PFSK-1 (cell line): ENCODE measurements around the gene GATA3.

ENCODE experiments used
- FOXP2 ChIP-seq: optimal IDR thresholded peaks from 2 replicates; pipeline ENCODE3; 2011; ENCODE audit warnings: borderline replicate concordance, control low read depth, inconsistent platforms; ENCODE audit not compliant: insufficient read depth; ENCODE audit errors: extremely low read length, extremely low read depth
- POLR2AphosphoS5 ChIP-seq: IDR thresholded peaks from 2 replicates; pipeline ENCODE4 v1.6.1; 2012; ENCODE audit warnings: low read depth, mild to moderate bottlenecking, control low read depth, low read length, moderate library complexity
- SIN3A ChIP-seq: IDR thresholded peaks from 2 replicates; pipeline ENCODE4 v1.6.1; 2012; ENCODE audit warnings: mild to moderate bottlenecking, low read length, moderate library complexity, borderline replicate concordance; ENCODE audit not compliant: insufficient read depth
- TAF1 ChIP-seq: IDR thresholded peaks from 2 replicates; pipeline ENCODE4 v1.6.1; 2012; ENCODE audit warnings: low read length, control low read depth, borderline replicate concordance; ENCODE audit not compliant: insufficient read depth
- TF ChIP-seq, protein P1 (sequence below), 2 experiments: IDR thresholded peaks; 2 replicates each; pipeline versions ENCODE4 v1.6.1 to v1.8.0; 2011 to 2012; ENCODE audit warnings: low read depth in 2 of 2, low read length in 2 of 2, control low read depth in 1 of 2, inconsistent platforms in 1 of 2, mild to moderate bottlenecking in 1 of 2, moderate library complexity in 1 of 2; ENCODE audit not compliant: insufficient read depth in 1 of 2

Gene GATA3

DNA sequence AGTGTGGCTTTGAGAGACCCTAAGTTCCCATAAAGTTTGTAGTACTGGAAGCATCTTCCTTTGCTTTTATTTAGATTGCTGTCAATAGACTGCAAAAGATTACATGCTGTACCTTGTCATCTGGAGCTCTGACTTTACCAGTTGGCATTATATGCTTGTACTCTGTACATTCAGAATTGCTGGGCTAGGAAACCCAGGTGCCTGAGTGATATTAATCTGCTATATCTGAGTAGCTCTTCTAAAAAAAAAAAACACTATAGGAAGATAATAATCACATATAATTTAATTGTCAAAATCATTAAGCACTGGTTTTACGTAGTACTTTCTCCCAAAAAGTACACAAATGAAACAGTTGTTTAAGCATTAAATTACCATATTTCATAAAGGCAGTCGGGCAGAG lies 12.3 kb downstream of the GATA3 start:
- TF ChIP-seq SIN3A (no peak), FOXP2 (no peak), POLR2AphosphoS5 (no peak), TAF1 (no peak)
- TF ChIP-seq, protein P1, sequence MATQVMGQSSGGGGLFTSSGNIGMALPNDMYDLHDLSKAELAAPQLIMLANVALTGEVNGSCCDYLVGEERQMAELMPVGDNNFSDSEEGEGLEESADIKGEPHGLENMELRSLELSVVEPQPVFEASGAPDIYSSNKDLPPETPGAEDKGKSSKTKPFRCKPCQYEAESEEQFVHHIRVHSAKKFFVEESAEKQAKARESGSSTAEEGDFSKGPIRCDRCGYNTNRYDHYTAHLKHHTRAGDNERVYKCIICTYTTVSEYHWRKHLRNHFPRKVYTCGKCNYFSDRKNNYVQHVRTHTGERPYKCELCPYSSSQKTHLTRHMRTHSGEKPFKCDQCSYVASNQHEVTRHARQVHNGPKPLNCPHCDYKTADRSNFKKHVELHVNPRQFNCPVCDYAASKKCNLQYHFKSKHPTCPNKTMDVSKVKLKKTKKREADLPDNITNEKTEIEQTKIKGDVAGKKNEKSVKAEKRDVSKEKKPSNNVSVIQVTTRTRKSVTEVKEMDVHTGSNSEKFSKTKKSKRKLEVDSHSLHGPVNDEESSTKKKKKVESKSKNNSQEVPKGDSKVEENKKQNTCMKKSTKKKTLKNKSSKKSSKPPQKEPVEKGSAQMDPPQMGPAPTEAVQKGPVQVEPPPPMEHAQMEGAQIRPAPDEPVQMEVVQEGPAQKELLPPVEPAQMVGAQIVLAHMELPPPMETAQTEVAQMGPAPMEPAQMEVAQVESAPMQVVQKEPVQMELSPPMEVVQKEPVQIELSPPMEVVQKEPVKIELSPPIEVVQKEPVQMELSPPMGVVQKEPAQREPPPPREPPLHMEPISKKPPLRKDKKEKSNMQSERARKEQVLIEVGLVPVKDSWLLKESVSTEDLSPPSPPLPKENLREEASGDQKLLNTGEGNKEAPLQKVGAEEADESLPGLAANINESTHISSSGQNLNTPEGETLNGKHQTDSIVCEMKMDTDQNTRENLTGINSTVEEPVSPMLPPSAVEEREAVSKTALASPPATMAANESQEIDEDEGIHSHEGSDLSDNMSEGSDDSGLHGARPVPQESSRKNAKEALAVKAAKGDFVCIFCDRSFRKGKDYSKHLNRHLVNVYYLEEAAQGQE (IDR thresholded peaks at IDR 0.05; ENCODE audit: insufficient read depth in 1 of 2, low read depth in 2 of 2, low read length in 2 of 2) = no peak

DNA sequence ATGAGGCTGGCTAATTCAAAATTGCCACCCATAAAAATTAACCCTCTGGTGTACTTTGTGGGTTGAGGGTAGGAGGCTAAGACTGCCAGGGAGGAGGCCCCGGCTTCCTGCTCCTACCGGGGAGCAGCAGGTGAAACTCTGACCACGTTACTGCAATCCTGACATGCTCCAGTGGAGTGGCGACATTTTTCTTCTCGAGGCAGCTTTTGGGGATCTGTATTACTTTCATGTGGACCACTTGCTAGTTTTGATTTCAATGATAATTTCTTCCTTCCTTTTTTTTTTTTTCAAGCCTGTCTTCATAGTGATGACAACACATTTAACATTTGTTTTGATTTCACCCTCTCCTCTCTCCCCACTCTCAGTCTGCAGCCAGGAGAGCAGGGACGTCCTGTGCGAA lies 14.6 kb downstream of the GATA3 start:
- TF ChIP-seq POLR2AphosphoS5 = no peak
- no peak for TF ChIP-seq FOXP2
- no peak for TF ChIP-seq SIN3A
- TF ChIP-seq, protein P1 (IDR thresholded peaks at IDR 0.05; ENCODE audit: insufficient read depth in 1 of 2, low read depth in 2 of 2, low read length in 2 of 2) = no peak
- TF ChIP-seq TAF1 = no peak

DNA sequence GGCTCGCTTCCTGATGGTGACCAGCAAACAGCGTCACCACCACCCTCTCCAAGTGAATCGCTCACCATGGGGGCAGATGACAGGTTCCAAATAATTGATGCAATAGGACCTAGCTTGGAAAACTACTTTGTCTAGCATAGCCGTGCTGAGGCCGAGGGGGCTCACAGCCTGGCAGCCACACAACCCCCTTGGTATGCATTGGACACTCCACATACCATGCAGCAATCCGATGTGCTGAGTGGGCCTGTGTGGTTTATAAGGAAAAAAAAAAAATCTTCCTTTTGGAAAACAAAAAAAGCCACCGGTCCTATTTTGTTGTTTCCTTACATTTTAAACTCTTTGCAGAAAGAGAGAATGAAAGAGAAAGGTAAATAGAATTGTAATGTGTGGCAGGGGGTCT lies 15.1 kb downstream of the GATA3 start:
- TF ChIP-seq POLR2AphosphoS5 = no peak
- no peak for TF ChIP-seq FOXP2
- TF ChIP-seq SIN3A = no peak
- TF ChIP-seq, protein P1 (IDR thresholded peaks at IDR 0.05; ENCODE audit: insufficient read depth in 1 of 2, low read depth in 2 of 2, low read length in 2 of 2) = no peak
- no peak for TF ChIP-seq TAF1

DNA sequence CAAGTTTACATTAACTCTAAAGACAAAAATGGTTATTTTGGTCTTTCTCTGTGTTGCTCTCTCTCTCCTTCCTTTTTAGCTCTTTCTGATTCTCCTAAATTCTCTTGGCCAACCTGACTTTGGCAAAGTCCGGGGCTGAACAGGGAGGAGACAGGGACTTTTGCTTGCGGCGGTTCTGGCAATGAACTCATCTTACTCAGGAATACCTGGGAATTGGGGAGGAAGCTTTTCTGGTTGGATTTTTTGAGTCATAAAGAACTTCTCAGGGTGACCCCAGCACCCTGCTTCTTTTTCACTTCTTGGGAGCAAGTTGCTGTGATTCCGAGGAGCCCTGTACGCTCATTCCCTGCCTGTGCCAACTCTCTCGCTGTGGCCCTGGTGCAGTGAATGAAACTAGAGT lies 16.0 kb downstream of the GATA3 start:
- TF ChIP-seq SIN3A (no peak), POLR2AphosphoS5 (no peak), TAF1 (no peak), FOXP2 (no peak)
- TF ChIP-seq, protein P1 (IDR thresholded peaks at IDR 0.05; ENCODE audit: insufficient read depth in 1 of 2, low read depth in 2 of 2, low read length in 2 of 2) = no peak

DNA sequence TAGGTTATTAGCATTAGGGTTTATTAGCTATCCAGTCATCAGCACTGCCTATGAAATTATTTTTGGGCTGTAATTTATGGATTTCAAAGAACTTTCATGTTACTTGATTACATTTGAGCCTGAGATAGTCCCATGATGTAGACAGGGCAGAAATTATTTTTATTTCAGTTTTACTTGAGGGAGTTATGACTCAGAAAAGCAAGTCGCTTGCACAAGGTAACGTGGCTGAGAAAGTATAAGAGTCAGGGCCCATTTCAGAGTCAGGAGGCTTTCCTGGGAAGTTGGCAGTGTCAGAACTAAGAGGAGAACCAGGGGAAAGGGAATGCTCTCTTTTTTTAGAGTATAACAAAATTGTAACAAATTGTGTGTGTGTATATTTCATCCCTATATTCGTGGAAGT lies 16.5 kb downstream of the GATA3 start:
- TF ChIP-seq, protein P1 (IDR thresholded peaks at IDR 0.05; ENCODE audit: insufficient read depth in 1 of 2, low read depth in 2 of 2, low read length in 2 of 2) = no peak
- TF ChIP-seq TAF1 = no peak
- no peak for TF ChIP-seq SIN3A
- no peak for TF ChIP-seq POLR2AphosphoS5
